Chondrocyte (in vitro differentiated cells): Measurements from ENCODE around the gene DENND1B. TPM values are rescaled to one million over a fixed set of nuclear protein-coding genes. Genes with fewer than 3 reads are reported as not detected.

ENCODE experiments used
- DNase-seq: peaks from one replicate; pipeline ENCODE4 v3.0.0; 2021; ENCODE audit warnings: mixed read lengths, low spot score
- H3K27ac Mint-ChIP-seq: one replicate; pipeline ENCODE4 v1.8.0; 2021; ENCODE audit warnings: mild to moderate bottlenecking, moderate library complexity, mixed read lengths; ENCODE audit not compliant: unreplicated experiment
- H3K27me3 Mint-ChIP-seq: 2 replicates; pipeline ENCODE4 v1.8.0; 2021; ENCODE audit warnings: low read depth, mixed read lengths
- H3K36me3 Mint-ChIP-seq: 2 replicates; pipeline ENCODE4 v1.8.0; 2021; ENCODE audit warnings: low read depth, mixed read lengths
- H3K4me1 Mint-ChIP-seq: 2 replicates; pipeline ENCODE4 v1.8.0; 2021; ENCODE audit warnings: low read depth, mild to moderate bottlenecking, mixed read lengths
- H3K4me3 Mint-ChIP-seq: one replicate; pipeline ENCODE4 v1.8.0; 2021; ENCODE audit warnings: mild to moderate bottlenecking, moderate library complexity, mixed read lengths; ENCODE audit not compliant: unreplicated experiment
- H3K9me3 Mint-ChIP-seq: 2 replicates; pipeline ENCODE4 v1.8.0; 2021; ENCODE audit warnings: low read depth, mixed read lengths
- total RNA-seq: library from RNA; stranded (reverse); gene quantifications from 3 replicates; pipeline ENCODE4 v1.2.1, GENCODE V29; 2021
- TF ChIP-seq, protein P1 (sequence below): fragments of 200-600 bp; sonication (generic); IDR thresholded peaks from 2 replicates; pipeline ENCODE4 v1.5.0; 2021; ENCODE audit warnings: antibody characterized with exemption, mild to moderate bottlenecking, moderate library complexity

The DENND1B gene
- total RNA-seq, 1 donor from 2014 or later, result 10.9 TPM

DNA sequence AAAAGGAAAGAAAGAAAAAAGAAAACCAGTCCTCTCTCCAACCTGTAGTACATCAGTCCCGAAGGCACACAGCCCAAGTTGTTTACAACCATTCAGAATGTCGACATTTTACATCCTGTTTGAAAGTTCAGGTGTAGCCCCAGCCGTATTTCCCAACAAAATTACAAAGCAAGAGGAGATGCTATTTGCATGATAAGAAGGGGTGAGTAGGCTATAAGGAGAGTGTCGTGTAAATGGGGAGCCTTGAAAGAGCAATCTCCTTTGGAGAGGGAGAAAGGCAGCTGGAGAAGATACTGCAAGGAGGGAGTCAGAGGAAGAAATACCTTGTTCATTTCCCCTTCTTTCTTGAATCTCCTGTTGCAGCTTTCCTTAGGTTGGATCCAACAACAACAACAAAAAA is 35.5 kb upstream of the DENND1B start:
- DNase-seq, result no peak

DNA sequence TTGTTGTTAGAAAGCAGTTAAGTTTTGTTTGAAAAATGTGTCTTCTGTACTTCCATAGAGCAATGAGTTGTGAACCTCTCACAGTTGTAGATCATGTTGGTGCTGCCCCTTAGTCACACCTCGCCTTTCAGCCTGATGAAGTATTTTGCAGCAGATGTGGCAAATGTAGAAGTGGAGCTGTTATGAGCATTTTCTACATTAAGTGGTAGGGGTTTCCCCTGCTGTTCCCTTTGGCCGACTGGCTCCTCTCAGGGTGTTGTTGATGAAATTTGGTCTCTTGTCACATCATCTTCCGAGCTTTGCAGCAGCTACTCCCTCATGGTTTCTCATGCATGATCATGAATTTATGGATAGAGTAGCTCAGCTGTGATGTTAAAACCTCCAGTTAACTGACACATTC is 33.6 kb upstream of the DENND1B start:
- peaks cover 11% of the 10 kb centered on the region for H3K4me1 Mint-ChIP-seq
- H3K9me3 Mint-ChIP-seq, result peaks cover 3% of the 10 kb centered on the region
- DNase-seq, result no peak
- H3K27ac Mint-ChIP-seq, result no peak overlapping the region
- H3K27me3 Mint-ChIP-seq, result no peaks in the 10 kb centered on the region
- TF ChIP-seq, protein P1, sequence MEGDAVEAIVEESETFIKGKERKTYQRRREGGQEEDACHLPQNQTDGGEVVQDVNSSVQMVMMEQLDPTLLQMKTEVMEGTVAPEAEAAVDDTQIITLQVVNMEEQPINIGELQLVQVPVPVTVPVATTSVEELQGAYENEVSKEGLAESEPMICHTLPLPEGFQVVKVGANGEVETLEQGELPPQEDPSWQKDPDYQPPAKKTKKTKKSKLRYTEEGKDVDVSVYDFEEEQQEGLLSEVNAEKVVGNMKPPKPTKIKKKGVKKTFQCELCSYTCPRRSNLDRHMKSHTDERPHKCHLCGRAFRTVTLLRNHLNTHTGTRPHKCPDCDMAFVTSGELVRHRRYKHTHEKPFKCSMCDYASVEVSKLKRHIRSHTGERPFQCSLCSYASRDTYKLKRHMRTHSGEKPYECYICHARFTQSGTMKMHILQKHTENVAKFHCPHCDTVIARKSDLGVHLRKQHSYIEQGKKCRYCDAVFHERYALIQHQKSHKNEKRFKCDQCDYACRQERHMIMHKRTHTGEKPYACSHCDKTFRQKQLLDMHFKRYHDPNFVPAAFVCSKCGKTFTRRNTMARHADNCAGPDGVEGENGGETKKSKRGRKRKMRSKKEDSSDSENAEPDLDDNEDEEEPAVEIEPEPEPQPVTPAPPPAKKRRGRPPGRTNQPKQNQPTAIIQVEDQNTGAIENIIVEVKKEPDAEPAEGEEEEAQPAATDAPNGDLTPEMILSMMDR, result no peak
- H3K36me3 Mint-ChIP-seq, result peaks cover 1% of the 10 kb centered on the region
- no peak overlapping the region for H3K4me3 Mint-ChIP-seq

More for the DNA sequence above, 35.5 kb upstream of the DENND1B start:
- Mint-ChIP-seq H3K4me1 (peaks cover 11% of the 10 kb centered on the region), H3K9me3 (peaks cover 3% of the 10 kb centered on the region), H3K27ac (no peak overlapping the region), H3K4me3 (no peak overlapping the region), H3K27me3 (no peaks in the 10 kb centered on the region), H3K36me3 (peaks cover 1% of the 10 kb centered on the region)
- TF ChIP-seq, protein P1, result no peak

DNA sequence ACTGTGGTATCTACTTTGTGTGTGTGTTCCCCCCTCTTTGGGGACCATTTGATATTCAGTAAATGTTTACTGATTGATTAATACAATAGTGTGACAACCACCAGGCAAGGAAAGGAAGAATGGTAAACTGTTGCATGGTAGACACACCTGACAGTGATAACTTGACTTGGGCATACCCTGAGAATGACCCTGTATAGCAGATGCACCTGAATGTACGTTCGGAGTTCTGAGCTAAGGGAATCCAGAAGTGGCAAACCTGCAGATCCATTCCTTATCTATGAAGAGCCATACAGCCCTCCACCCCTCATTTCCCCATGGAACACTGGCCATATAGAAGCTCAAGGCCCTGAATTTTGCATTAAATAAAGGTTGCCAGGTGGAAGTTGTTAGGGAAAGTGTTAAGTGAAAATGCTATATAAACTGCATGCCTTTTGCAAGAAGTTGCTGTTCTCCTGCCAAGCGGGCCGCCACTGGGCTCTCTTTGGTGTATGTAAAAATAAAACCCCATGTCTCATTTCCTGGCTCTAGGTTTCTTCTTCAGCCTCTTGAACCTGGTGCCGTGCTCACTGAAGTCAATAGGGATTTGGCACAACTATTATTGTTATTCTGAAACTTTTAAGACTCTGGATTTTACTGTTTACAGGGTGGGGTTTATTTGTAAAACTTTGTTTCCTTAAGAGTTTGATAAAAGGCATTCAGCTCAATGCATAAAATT is 32.6 kb upstream of the DENND1B start:
- no peak overlapping the region for H3K4me3 Mint-ChIP-seq
- TF ChIP-seq, protein P1, result no peak
- H3K4me1 Mint-ChIP-seq, result peaks cover 11% of the 10 kb centered on the region
- H3K27ac Mint-ChIP-seq, result no peak overlapping the region
- peaks cover under 1% of the 10 kb centered on the region for H3K9me3 Mint-ChIP-seq
- no peaks in the 10 kb centered on the region for H3K27me3 Mint-ChIP-seq
- no peak for DNase-seq
- H3K36me3 Mint-ChIP-seq, result peaks cover 1% of the 10 kb centered on the region

DNA sequence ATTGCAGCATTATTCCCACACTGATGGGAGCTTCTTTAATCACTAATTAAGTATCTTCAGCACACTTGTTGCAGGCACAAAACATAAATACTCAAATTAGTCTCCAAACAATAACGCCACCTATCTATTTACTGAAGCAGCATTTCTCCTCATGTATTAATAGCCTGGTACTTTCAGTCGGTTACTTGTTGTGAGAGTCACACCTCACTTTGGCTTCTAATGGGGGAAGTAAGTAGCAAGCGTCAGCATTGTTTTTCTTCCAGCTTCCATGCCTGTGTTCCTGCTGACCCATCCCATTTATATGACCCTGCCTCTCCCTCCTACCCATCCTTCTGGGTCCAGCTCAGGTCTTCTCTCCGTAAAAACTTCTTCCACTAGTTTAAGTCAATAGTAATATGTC is 31.9 kb upstream of the DENND1B start:
- H3K27ac Mint-ChIP-seq, result no peak overlapping the region
- no peaks in the 10 kb centered on the region for H3K27me3 Mint-ChIP-seq
- H3K9me3 Mint-ChIP-seq, result no peaks in the 10 kb centered on the region
- H3K36me3 Mint-ChIP-seq, result peaks cover 1% of the 10 kb centered on the region
- TF ChIP-seq, protein P1, result no peak
- H3K4me1 Mint-ChIP-seq, result peaks cover 11% of the 10 kb centered on the region
- no peak for DNase-seq
- no peak overlapping the region for H3K4me3 Mint-ChIP-seq

DNA sequence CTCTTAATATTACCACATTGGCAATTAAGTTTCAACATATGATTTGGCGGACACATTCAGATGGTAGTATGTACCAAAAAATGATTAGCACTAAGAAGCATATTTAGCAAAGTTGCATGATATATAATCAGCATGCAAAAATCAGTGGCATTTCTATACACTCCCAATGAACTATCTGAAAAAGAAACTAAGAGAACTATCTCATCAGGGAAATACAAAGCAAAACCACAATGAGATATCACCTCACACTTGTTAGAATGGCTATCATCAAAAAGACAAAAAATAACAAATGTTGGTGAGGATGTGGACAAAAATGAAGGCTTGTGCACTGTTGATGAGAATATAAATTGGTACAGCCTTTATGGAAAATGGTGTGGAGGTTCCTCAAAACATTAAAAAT is 31.4 kb upstream of the DENND1B start:
- H3K4me3 Mint-ChIP-seq, result no peak overlapping the region
- H3K36me3 Mint-ChIP-seq, result peaks cover 1% of the 10 kb centered on the region
- H3K4me1 Mint-ChIP-seq, result peaks cover 9% of the 10 kb centered on the region
- no peak overlapping the region for H3K27ac Mint-ChIP-seq
- no peak for DNase-seq
- no peaks in the 10 kb centered on the region for H3K27me3 Mint-ChIP-seq
- H3K9me3 Mint-ChIP-seq, result no peaks in the 10 kb centered on the region
- TF ChIP-seq, protein P1, result no peak
